ENCODE results near the gene DLGAP3. TPM values are rescaled to one million over a fixed set of nuclear protein-coding genes. Genes with fewer than 3 reads are reported as not detected.

DLGAP3 gene
- total RNA-seq, 1 experiment from 2014 or later: 7.3 TPM

DNA sequence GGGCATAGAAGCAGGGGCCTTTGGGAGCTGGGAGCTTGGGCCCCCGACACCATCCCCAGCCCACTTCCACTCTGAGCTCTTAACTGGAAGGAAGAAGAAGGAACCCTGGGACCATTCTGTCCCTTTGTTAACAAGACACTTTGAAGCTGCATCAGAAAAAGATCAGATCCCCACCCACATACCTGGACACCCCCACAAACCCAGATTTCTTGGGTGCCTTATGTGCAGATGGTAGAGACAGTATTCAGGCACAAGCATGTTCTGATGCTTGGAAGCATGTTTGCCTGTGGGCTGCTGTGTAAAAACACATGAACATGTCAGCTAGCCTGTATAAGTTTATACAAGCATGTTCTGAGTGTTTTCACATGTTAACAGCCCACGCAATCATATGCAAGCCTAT lies 3.7 kb downstream of the DLGAP3 start:
- H2BK5ac ChIP-seq (ENCODE audit: insufficient read length, low read length): no peak overlapping the region
- H3K79me1 ChIP-seq (ENCODE audit: insufficient read depth, low read depth, low read length, poor library complexity, severe bottlenecking): no peaks in the 10 kb centered on the region
- no peak overlapping the region for H4K5ac ChIP-seq (ENCODE audit: insufficient read length, low read depth, low read length)
- no peak overlapping the region for H4K91ac ChIP-seq (ENCODE audit: insufficient read length, low read depth, low read length)
- H3K27ac Mint-ChIP-seq: no peak overlapping the region
- TF ChIP-seq, protein P1, sequence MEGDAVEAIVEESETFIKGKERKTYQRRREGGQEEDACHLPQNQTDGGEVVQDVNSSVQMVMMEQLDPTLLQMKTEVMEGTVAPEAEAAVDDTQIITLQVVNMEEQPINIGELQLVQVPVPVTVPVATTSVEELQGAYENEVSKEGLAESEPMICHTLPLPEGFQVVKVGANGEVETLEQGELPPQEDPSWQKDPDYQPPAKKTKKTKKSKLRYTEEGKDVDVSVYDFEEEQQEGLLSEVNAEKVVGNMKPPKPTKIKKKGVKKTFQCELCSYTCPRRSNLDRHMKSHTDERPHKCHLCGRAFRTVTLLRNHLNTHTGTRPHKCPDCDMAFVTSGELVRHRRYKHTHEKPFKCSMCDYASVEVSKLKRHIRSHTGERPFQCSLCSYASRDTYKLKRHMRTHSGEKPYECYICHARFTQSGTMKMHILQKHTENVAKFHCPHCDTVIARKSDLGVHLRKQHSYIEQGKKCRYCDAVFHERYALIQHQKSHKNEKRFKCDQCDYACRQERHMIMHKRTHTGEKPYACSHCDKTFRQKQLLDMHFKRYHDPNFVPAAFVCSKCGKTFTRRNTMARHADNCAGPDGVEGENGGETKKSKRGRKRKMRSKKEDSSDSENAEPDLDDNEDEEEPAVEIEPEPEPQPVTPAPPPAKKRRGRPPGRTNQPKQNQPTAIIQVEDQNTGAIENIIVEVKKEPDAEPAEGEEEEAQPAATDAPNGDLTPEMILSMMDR (conservative IDR thresholded peaks at IDR 0.05): no peak
- no peak overlapping the region for H3K18ac ChIP-seq (ENCODE audit: insufficient read length, low read depth, low read length)
- no peak overlapping the region for H3K9ac ChIP-seq (ENCODE audit: extremely low read depth, insufficient read length, low read length)
- no peak for DNase-seq
- H2BK120ac ChIP-seq (ENCODE audit: low read depth, low read length, poor library complexity, severe bottlenecking): no peak overlapping the region
- H3K56ac ChIP-seq (ENCODE audit: insufficient read length, low read depth, low read length): no peak overlapping the region
- peaks cover 4% of the 10 kb centered on the region for H4K20me1 ChIP-seq (ENCODE audit: control insufficient read depth, insufficient read depth, insufficient read length)
- H3K4me3 Mint-ChIP-seq: no peak overlapping the region
- WGBS (ENCODE audit: extremely low coverage, insufficient read length, low lambda C conversion rate): no CpG with 5 or more reads among the region's 2 CpGs
- no peaks in the 10 kb centered on the region; a peak in 2 of 5 replicates for H3K9me3 Mint-ChIP-seq
- peaks cover 77% of the 10 kb centered on the region for H3K27me3 Mint-ChIP-seq (ENCODE audit: low read depth)
- no peak overlapping the region for H3K23ac ChIP-seq (ENCODE audit: insufficient read length, low read depth, low read length)
- H3K4ac ChIP-seq (ENCODE audit: low read depth, low read length): no peak overlapping the region
- H3K36me3 Mint-ChIP-seq (ENCODE audit: insufficient read depth in 1 of 3, low read depth in 3 of 3): no peaks in the 10 kb centered on the region
- peaks cover 2% of the 10 kb centered on the region; the same call in 1 of the 2 replicates for H3K79me2 ChIP-seq (ENCODE audit: insufficient read depth, low read length)
- H4K8ac ChIP-seq (replicated peaks; ENCODE audit: insufficient read length, low read depth, low read length): no peak overlapping the region
- peaks cover 7% of the 10 kb centered on the region; the same call in 1 of the 2 replicates for H3K27me3 ChIP-seq (ENCODE audit: insufficient read depth, low read length)
- H2AK5ac ChIP-seq (ENCODE audit: insufficient read length, low read length): no peak overlapping the region
- peaks cover 9% of the 10 kb centered on the region for H3K4me1 ChIP-seq (ENCODE audit: insufficient read depth, low read length)
- peaks cover 14% of the 10 kb centered on the region for H3K23me2 ChIP-seq (ENCODE audit: insufficient read length, low read depth, low read length, poor library complexity, severe bottlenecking)
- H2AFZ ChIP-seq (ENCODE audit: low read length): no peak overlapping the region
- no peak overlapping the region for H2BK20ac ChIP-seq (ENCODE audit: low read depth, low read length, poor library complexity, severe bottlenecking)
- H3K4me1 Mint-ChIP-seq: peaks cover 31 to 62% of the 10 kb centered on the region in 2 experiments
- H3K9me3 ChIP-seq (ENCODE audit: control insufficient read depth, low read depth, low read length): no peaks in the 10 kb centered on the region
- no peak overlapping the region for H3T11ph ChIP-seq (ENCODE audit: low read length)
- H3K27ac ChIP-seq (ENCODE audit: insufficient read length, low read depth, low read length): no peak overlapping the region
- no peak overlapping the region for H3K14ac ChIP-seq (ENCODE audit: insufficient read depth, low read length)
- no peak overlapping the region for H3K4me2 ChIP-seq (ENCODE audit: insufficient read depth, insufficient read length, low read length)
- no peak overlapping the region for H2BK12ac ChIP-seq (ENCODE audit: insufficient read length, low read depth, low read length)
- no peak overlapping the region for H2BK15ac ChIP-seq (ENCODE audit: low read depth, low read length)
